ENCODE data around the gene FAM168B. TPM values are rescaled to one million over a fixed set of nuclear protein-coding genes. Genes with fewer than 3 reads are reported as not detected.

Gene FAM168B
- total RNA-seq, 2 experiments from 2014 or later: 44.4 to 44.5 TPM

DNA sequence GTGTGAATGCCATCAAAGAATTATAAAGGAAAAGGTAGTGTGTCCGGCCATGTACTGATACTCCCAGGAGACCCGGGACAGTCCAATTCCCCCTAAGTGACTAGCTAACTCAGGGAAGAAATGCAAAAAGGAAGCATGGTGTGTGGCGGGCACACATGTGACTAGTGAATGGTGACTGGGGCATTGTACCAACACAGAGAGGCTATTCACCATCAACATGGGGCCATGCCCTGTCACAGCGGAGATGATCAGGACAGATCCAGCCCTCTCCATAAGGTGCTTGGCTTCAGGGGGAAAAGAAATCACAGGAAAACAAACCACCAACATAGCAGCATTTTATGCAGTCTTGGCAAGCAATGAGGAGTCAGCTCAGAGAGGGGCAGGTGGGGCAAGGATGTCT, 34.3 kb downstream of the FAM168B start:
- Mint-ChIP-seq H3K27me3 (no peaks in the 10 kb centered on the region), H3K27ac (no peak overlapping the region), H3K4me1 (peaks cover 8% of the 10 kb centered on the region), H3K9me3 (no peaks in the 10 kb centered on the region), H3K36me3 (ENCODE audit: low read depth) (peaks cover 46% of the 10 kb centered on the region), H3K4me3 (no peak overlapping the region)
- ChIA-PET POLR2A (interaction anchor here (1.0 kb wide), 1 partner anchor 33 kb away, joined by 3 read pairs; no protein-coding TSS in a partner anchor), CTCF (no interaction called here)
- no peak for DNase-seq

- POLR2A ChIA-PET: no interaction called here
- peaks cover 45% of the 10 kb centered on the region for H3K36me3 Mint-ChIP-seq (ENCODE audit: low read depth)
- H3K9me3 Mint-ChIP-seq: no peaks in the 10 kb centered on the region
- DNase-seq: no peak
- peaks cover 8% of the 10 kb centered on the region for H3K4me1 Mint-ChIP-seq
- no peak overlapping the region for H3K4me3 Mint-ChIP-seq
- CTCF ChIA-PET: no interaction called here
- no peak overlapping the region for H3K27ac Mint-ChIP-seq
- H3K27me3 Mint-ChIP-seq: no peaks in the 10 kb centered on the region
These were observed 34.9 kb downstream of the FAM168B start for GRCh38 chr2:131058214-131058843.

DNA sequence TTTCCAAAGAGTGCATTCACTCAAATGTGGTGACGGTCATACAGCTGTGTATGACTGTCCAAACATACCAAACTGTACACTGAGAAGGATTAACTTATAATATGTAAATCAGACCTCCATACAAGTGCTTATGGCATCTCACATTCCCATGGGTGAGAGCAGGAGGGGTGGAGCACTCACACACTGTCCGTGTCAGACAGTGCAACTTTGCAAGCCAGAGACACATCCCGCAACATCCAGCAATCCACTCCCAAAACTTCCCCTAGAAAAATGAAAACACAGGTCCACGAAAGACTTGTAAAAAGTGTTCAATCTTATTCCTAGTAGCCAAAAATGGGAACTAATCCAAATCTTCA, 36.4 kb downstream of the FAM168B start:
- Mint-ChIP-seq H3K4me1 (peaks cover 4% of the 10 kb centered on the region), H3K36me3 (ENCODE audit: low read depth) (peaks cover 55% of the 10 kb centered on the region), H3K9me3 (no peaks in the 10 kb centered on the region), H3K4me3 (no peak overlapping the region), H3K27ac (no peak overlapping the region), H3K27me3 (no peaks in the 10 kb centered on the region)
- CTCF ChIA-PET: no interaction called here
- POLR2A ChIA-PET: interaction anchor here (1.3 kb wide), 1 partner anchor 15 kb away, joined by 3 read pairs; no protein-coding TSS in a partner anchor
- DNase-seq: no peak

- no peak for DNase-seq
- Mint-ChIP-seq H3K27ac (no peak overlapping the region), H3K27me3 (no peaks in the 10 kb centered on the region), H3K4me3 (no peak overlapping the region), H3K9me3 (no peaks in the 10 kb centered on the region), H3K36me3 (ENCODE audit: low read depth) (peaks cover 58% of the 10 kb centered on the region), H3K4me1 (peaks cover 2% of the 10 kb centered on the region)
- POLR2A ChIA-PET: interaction anchor here (1.3 kb wide), 1 partner anchor 14 kb away, joined by 3 read pairs; no protein-coding TSS in a partner anchor
- CTCF ChIA-PET: no interaction called here
These were observed 36.9 kb downstream of the FAM168B start for GRCh38 chr2:131056204-131056931.

DNA sequence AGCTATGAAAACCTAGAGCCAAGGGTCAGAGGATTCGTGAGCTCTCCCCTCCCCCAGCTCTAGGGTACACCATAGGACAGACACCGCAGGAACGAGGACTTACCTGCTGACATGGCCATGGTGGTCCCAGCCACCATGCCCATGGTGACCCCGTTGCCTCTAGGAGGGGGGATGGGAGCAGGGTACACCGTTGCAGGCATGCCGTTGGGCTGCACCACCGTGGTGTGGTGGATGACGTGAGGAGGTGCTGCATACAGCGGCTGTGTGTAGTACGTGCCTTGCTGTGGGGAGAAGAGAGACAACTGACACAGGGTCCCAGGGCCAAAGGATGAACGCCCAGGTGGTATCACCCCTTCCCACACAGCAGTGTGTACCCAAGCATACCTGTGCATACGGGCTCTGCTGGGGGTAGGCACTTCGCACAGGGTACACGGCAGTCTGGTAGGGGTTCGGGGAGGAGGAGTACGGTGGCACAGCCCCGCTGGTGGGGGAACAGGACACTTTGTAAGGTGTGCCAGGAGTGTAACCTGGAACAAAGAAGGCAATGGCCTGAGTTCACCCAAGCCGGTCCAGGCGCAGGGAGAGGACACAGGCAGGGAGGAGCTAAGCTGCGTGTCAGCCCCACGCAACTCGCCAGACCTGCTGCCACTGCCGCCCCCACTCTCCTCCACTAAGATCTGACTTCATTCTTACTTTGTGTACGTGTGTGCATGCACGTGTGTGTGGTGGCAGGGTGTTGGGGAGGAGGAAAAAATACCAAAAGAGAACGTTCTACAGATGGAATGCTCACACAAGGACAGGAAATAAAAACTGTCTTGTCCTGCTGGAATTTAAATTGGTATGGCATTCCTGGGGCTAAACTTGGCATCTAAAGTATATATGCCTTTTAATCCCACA, 37.8 kb downstream of the FAM168B start:
- Mint-ChIP-seq H3K36me3 (ENCODE audit: low read depth) (peaks cover 60% of the 10 kb centered on the region), H3K4me1 (no peaks in the 10 kb centered on the region), H3K27ac (no peak overlapping the region), H3K4me3 (no peak overlapping the region), H3K27me3 (no peaks in the 10 kb centered on the region), H3K9me3 (no peaks in the 10 kb centered on the region)
- ChIA-PET POLR2A (no interaction called here), CTCF (no interaction called here)
- no peak for DNase-seq

DNA sequence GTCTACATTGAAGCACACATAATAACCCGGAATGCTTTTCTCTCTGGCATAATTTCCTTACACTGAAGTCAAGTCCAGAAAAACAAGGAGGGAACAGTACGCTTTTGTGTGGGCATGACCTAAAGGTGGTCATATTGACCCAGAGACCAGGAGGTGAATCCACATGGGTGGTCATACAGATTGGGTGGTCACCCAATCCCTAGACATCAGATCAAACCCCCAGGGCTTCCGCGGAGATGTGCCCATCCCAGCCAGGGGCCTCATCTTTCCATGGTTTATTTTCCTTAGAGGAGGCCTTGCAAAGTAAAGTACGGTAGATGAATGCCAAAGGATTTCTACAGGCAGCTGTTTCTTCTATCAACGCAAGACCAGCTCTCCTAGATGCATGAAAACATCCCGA, 38.8 kb downstream of the FAM168B start:
- ChIA-PET CTCF (no interaction called here), POLR2A (no interaction called here)
- Mint-ChIP-seq H3K36me3 (ENCODE audit: low read depth) (peaks cover 66% of the 10 kb centered on the region), H3K27ac (no peak overlapping the region), H3K4me3 (no peak overlapping the region), H3K9me3 (no peaks in the 10 kb centered on the region), H3K4me1 (no peaks in the 10 kb centered on the region), H3K27me3 (no peaks in the 10 kb centered on the region)
- no peak for DNase-seq

- Mint-ChIP-seq H3K4me1 (no peaks in the 10 kb centered on the region), H3K36me3 (ENCODE audit: low read depth) (peaks cover 70% of the 10 kb centered on the region), H3K4me3 (no peak overlapping the region), H3K27ac (no peak overlapping the region), H3K27me3 (no peaks in the 10 kb centered on the region), H3K9me3 (no peaks in the 10 kb centered on the region)
- ChIA-PET CTCF (no interaction called here), POLR2A (interaction anchor here (1.5 to 2.2 kb wide), 2 partner anchors 12 to 33 kb away, joined by 3 to 5 read pairs; no protein-coding TSS in a partner anchor)
- no peak for DNase-seq
These were observed 40.5 kb downstream of the FAM168B start for GRCh38 chr2:131052741-131053263.

GRCh38 chr2:131050896-131051295, 42.4 kb downstream of the FAM168B start:
- POLR2A ChIA-PET: interaction anchor here (1.3 to 2.2 kb wide), 2 partner anchors 10 to 227 kb away, joined by 3 to 5 read pairs; no protein-coding TSS in a partner anchor
- H3K9me3 Mint-ChIP-seq: no peaks in the 10 kb centered on the region
- H3K27me3 Mint-ChIP-seq: no peaks in the 10 kb centered on the region
- no peak for DNase-seq
- no peak overlapping the region for H3K27ac Mint-ChIP-seq
- H3K4me1 Mint-ChIP-seq: no peaks in the 10 kb centered on the region
- peaks cover 60% of the 10 kb centered on the region for H3K36me3 Mint-ChIP-seq (ENCODE audit: low read depth)
- H3K4me3 Mint-ChIP-seq: no peak overlapping the region
- CTCF ChIA-PET: no interaction called here

- H3K4me1 Mint-ChIP-seq: no peaks in the 10 kb centered on the region
- H3K27ac Mint-ChIP-seq: no peak overlapping the region
- no peaks in the 10 kb centered on the region for H3K9me3 Mint-ChIP-seq
- POLR2A ChIA-PET: no interaction called here
- no peaks in the 10 kb centered on the region for H3K27me3 Mint-ChIP-seq
- CTCF ChIA-PET: no interaction called here
- DNase-seq: no peak
- H3K4me3 Mint-ChIP-seq: no peak overlapping the region
- H3K36me3 Mint-ChIP-seq (ENCODE audit: low read depth): peaks cover 48% of the 10 kb centered on the region
These were observed 44.0 kb downstream of the FAM168B start for GRCh38 chr2:131049150-131049718.

DNA sequence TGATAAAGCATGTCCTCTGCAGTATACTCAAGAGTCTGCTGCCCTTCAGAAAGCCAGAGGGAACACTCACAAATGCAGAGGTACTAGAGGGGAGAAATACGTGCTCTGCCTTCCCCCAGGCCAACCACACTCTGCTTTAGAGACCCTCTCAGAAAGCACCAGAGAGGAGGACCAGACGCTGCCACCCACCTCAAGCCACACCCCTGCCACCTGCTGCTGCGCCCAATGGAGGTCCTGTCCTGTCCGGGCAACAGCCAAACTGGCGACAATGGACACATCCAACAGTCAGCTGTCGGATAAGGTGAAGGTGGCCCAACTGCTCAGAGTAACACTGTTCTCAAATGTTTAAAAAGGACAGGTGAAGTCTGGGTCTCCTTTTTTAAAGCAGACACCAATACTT, 44.6 kb downstream of the FAM168B start:
- peaks cover 48% of the 10 kb centered on the region for H3K36me3 Mint-ChIP-seq (ENCODE audit: low read depth)
- CTCF ChIA-PET: no interaction called here
- H3K4me3 Mint-ChIP-seq: no peak overlapping the region
- H3K4me1 Mint-ChIP-seq: no peaks in the 10 kb centered on the region
- H3K27ac Mint-ChIP-seq: no peak overlapping the region
- POLR2A ChIA-PET: no interaction called here
- H3K9me3 Mint-ChIP-seq: no peaks in the 10 kb centered on the region
- DNase-seq: no peak
- H3K27me3 Mint-ChIP-seq: no peaks in the 10 kb centered on the region

DNA sequence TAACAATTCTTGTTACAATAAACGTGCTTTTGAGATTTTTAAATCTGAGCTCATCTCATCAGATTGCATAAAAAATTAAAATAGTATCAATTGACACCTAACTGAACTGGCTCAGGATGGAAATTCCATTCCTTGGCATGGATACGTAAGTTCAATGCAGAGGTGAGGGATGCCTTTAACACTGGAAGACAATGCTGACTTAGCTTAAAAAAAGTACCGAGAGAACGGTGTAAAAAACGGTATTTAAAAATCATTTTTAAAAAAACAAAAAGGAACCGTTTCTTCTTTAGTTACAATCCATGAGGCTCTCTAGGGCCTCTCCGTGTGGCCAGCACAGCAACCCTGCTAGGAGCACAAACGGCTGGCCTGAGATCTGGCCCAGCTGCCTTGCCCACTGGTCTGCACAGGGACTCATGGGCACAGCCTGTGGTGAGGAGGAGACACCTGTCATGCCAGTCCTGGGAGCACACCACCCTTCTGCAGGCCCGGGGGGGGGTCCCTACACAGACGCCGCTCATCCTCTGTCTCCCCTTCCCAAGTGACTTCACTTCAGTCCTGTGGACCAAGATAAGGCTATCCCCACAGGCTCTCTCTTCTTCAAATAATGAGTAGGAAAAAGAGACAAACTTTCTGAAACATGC, 45.2 kb downstream of the FAM168B start:
- Mint-ChIP-seq H3K4me1 (no peaks in the 10 kb centered on the region), H3K27me3 (no peaks in the 10 kb centered on the region), H3K9me3 (no peaks in the 10 kb centered on the region), H3K4me3 (no peak overlapping the region), H3K36me3 (ENCODE audit: low read depth) (peaks cover 44% of the 10 kb centered on the region), H3K27ac (no peak overlapping the region)
- ChIA-PET POLR2A (no interaction called here), CTCF (no interaction called here)
- DNase-seq: no peak

GRCh38 chr2:131046918-131047652, 46.2 kb downstream of the FAM168B start:
- Mint-ChIP-seq H3K36me3 (ENCODE audit: low read depth) (peaks cover 35% of the 10 kb centered on the region), H3K27me3 (no peaks in the 10 kb centered on the region), H3K4me3 (no peak overlapping the region), H3K27ac (no peak overlapping the region), H3K4me1 (peaks cover 4% of the 10 kb centered on the region), H3K9me3 (no peaks in the 10 kb centered on the region)
- POLR2A ChIA-PET: no interaction called here
- no peak for DNase-seq
- CTCF ChIA-PET: no interaction called here
